OCI-LY1 (cell line): ENCODE measurements around the gene UST.

ENCODE experiments used
- EZH2 ChIP-seq: fragments of 200-600 bp; sonication (generic), shearing (Covaris generic); IDR thresholded peaks from 2 replicates; pipeline ENCODE4 v1.8.0; 2017; ENCODE audit warnings: borderline replicate concordance, mixed run types, mild to moderate bottlenecking, antibody characterized with exemption, low read length, moderate library complexity, mixed read lengths
- TF ChIP-seq, protein P1 (sequence below): fragments of 200-600 bp; sonication (generic), shearing (Covaris generic); IDR thresholded peaks from 2 replicates; pipeline ENCODE4 v1.5.1; 2017; ENCODE audit warnings: mild to moderate bottlenecking, antibody characterized with exemption, low read length, moderate library complexity, mixed read lengths

DNA sequence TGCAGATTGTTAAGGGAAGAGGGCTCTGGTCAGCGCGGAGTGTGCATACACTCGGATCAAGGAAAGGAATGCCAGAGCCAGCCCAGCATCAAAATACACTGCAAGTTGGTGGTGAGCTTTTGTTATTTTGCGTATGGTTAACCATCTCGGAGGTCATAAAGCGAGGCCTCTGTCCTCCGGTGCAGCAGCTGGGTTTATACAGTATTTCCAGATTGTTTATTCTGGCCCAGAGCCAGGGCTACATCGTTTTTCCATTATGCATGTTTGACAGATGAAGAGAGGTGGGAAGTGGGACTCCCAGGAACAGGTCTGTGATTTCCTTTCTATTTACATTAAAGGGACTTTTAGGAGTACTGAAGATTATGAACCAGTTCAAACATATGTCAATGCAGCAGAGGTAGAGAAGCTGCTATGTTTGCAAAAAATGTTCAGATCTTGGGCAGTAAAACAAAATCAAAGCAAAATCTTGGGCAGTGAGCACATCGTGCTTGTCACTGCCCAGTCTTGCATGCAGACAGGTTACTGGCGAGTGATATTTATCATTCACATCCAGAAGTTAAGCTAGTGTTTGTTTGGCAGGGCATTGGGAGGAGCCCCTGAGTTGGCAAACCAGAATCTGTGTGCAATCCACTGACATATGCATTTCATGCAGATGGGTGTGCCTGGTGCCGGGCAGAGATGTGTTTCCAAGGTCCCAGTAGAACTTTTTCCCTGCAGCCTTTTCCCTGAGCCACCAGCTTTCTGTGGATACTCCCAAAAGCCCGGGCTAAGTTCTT lies 314.3 kb downstream of the UST start:
- TF ChIP-seq, protein P1, sequence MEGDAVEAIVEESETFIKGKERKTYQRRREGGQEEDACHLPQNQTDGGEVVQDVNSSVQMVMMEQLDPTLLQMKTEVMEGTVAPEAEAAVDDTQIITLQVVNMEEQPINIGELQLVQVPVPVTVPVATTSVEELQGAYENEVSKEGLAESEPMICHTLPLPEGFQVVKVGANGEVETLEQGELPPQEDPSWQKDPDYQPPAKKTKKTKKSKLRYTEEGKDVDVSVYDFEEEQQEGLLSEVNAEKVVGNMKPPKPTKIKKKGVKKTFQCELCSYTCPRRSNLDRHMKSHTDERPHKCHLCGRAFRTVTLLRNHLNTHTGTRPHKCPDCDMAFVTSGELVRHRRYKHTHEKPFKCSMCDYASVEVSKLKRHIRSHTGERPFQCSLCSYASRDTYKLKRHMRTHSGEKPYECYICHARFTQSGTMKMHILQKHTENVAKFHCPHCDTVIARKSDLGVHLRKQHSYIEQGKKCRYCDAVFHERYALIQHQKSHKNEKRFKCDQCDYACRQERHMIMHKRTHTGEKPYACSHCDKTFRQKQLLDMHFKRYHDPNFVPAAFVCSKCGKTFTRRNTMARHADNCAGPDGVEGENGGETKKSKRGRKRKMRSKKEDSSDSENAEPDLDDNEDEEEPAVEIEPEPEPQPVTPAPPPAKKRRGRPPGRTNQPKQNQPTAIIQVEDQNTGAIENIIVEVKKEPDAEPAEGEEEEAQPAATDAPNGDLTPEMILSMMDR = no peak
- TF ChIP-seq EZH2 = no peak
